ENCODE data around the gene LETM1.

DNA sequence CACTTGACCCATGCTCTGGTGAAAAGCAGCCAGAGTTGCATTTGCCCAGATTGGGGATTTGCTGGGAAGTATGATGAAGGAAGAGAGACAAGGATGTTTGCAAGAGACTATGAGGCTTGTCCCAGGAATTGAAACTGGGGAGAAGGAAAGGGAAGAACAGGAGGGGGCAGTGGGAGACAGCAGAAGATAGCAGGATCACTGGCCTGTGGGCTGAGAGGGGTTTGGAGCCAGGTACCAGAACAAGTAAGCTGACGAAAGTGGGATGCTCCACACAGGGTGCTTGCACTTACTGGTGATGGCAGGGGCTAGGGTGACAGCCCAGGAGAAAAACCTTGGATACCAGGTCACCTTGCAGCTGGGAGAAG lies 3.4 kb upstream of the LETM1 start:
- TF ChIP-seq, protein P1, sequence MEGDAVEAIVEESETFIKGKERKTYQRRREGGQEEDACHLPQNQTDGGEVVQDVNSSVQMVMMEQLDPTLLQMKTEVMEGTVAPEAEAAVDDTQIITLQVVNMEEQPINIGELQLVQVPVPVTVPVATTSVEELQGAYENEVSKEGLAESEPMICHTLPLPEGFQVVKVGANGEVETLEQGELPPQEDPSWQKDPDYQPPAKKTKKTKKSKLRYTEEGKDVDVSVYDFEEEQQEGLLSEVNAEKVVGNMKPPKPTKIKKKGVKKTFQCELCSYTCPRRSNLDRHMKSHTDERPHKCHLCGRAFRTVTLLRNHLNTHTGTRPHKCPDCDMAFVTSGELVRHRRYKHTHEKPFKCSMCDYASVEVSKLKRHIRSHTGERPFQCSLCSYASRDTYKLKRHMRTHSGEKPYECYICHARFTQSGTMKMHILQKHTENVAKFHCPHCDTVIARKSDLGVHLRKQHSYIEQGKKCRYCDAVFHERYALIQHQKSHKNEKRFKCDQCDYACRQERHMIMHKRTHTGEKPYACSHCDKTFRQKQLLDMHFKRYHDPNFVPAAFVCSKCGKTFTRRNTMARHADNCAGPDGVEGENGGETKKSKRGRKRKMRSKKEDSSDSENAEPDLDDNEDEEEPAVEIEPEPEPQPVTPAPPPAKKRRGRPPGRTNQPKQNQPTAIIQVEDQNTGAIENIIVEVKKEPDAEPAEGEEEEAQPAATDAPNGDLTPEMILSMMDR (IDR thresholded peaks at IDR 0.05; ENCODE audit: extremely low read depth in 1 of 2, insufficient read depth in 1 of 2, low read depth in 1 of 2, low read length in 2 of 2): no peak
- TF ChIP-seq POLR2A (IDR thresholded peaks at IDR 0.05; ENCODE audit: low read depth, low read length) (no peak), MYC (IDR thresholded peaks at IDR 0.05; ENCODE audit: low read depth, low read length) (no peak)

Measured in endothelial cell of umbilical vein (primary cell).